Measurements from ENCODE around the gene USP32. TPM values are rescaled to one million over a fixed set of nuclear protein-coding genes. Genes with fewer than 3 reads are reported as not detected.
"Not testable (repeated sequence)": the region's sequence is repeated elsewhere in the genome, so short reads cannot be mapped to it uniquely, and the experiment has no call there.

The USP32 gene
- total RNA-seq, 2 experiments from 2014 or later = 35.8 to 40.1 TPM

GRCh38 chr17:60318326-60318725, 73.6 kb downstream of the USP32 start:
- H3K9me3 Mint-ChIP-seq = no peaks in the 10 kb centered on the region
- no peak for DNase-seq
- CTCF ChIA-PET = no interaction called here
- no peak overlapping the region for H3K27ac Mint-ChIP-seq
- H3K4me3 Mint-ChIP-seq = no peak overlapping the region
- H3K27me3 Mint-ChIP-seq = no peaks in the 10 kb centered on the region
- H3K36me3 Mint-ChIP-seq (ENCODE audit: low read depth) = peaks cover 4% of the 10 kb centered on the region
- POLR2A ChIA-PET = no interaction called here
- peaks cover 16% of the 10 kb centered on the region for H3K4me1 Mint-ChIP-seq

- Mint-ChIP-seq H3K9me3 (no peaks in the 10 kb centered on the region), H3K4me3 (no peak overlapping the region), H3K36me3 (ENCODE audit: low read depth) (peaks cover 8% of the 10 kb centered on the region), H3K27ac (no peak overlapping the region), H3K27me3 (no peaks in the 10 kb centered on the region), H3K4me1 (peaks cover 14% of the 10 kb centered on the region)
- no peak for DNase-seq
- ChIA-PET POLR2A (no interaction called here), CTCF (interaction anchor here (1.0 kb wide), 1 partner anchor 58 kb away, joined by 3 read pairs; no protein-coding TSS in a partner anchor)
These were observed 76.3 kb downstream of the USP32 start for GRCh38 chr17:60315650-60316049.

- not testable (repeated sequence) for H3K9me3 Mint-ChIP-seq
These were observed 77.0 kb downstream of the USP32 start for GRCh38 chr17:60314900-60315299.

GRCh38 chr17:60314423-60314822, 77.5 kb downstream of the USP32 start:
- POLR2A ChIA-PET = no interaction called here
- Mint-ChIP-seq H3K4me3 (no peak overlapping the region), H3K36me3 (ENCODE audit: low read depth) (peaks cover 10% of the 10 kb centered on the region), H3K27me3 (no peaks in the 10 kb centered on the region), H3K27ac (no peak overlapping the region), H3K4me1 (peaks cover 14% of the 10 kb centered on the region), H3K9me3 (no peaks in the 10 kb centered on the region)
- CTCF ChIA-PET = no interaction called here
- no peak for DNase-seq

More at GRCh38 chr17:60314900-60315299, 77.0 kb downstream of the USP32 start:
- CTCF ChIA-PET; POLR2A ChIA-PET; DNase-seq; H3K4me3 Mint-ChIP-seq; H3K36me3 Mint-ChIP-seq (ENCODE audit: low read depth); H3K27ac Mint-ChIP-seq; H3K27me3 Mint-ChIP-seq: not testable (repeated sequence)
- peaks cover 14% of the 10 kb centered on the region for H3K4me1 Mint-ChIP-seq

GRCh38 chr17:60311936-60312335, 80.0 kb downstream of the USP32 start:
- ChIA-PET CTCF (no interaction called here), POLR2A (no interaction called here)
- no peak overlapping the region for H3K4me3 Mint-ChIP-seq
- H3K4me1 Mint-ChIP-seq = peaks cover 14% of the 10 kb centered on the region
- H3K9me3 Mint-ChIP-seq = no peaks in the 10 kb centered on the region
- no peaks in the 10 kb centered on the region for H3K27me3 Mint-ChIP-seq
- DNase-seq = no peak
- no peak overlapping the region for H3K27ac Mint-ChIP-seq
- peaks cover 18% of the 10 kb centered on the region for H3K36me3 Mint-ChIP-seq (ENCODE audit: low read depth)

- H3K4me1 Mint-ChIP-seq = peaks cover 14% of the 10 kb centered on the region
- no peaks in the 10 kb centered on the region for H3K27me3 Mint-ChIP-seq
- H3K27ac Mint-ChIP-seq = no peak overlapping the region
- POLR2A ChIA-PET = no interaction called here
- peaks cover 16% of the 10 kb centered on the region for H3K36me3 Mint-ChIP-seq (ENCODE audit: low read depth)
- no peak overlapping the region for H3K4me3 Mint-ChIP-seq
- no peak for DNase-seq
- CTCF ChIA-PET = no interaction called here
- no peaks in the 10 kb centered on the region for H3K9me3 Mint-ChIP-seq
These were observed 80.7 kb downstream of the USP32 start for GRCh38 chr17:60311186-60311585.

GRCh38 chr17:60305141-60305540, 86.8 kb downstream of the USP32 start:
- H3K27me3 Mint-ChIP-seq = no peaks in the 10 kb centered on the region
- H3K9me3 Mint-ChIP-seq = no peaks in the 10 kb centered on the region
- H3K4me1 Mint-ChIP-seq = peaks cover 14% of the 10 kb centered on the region
- peak; percentile 18 for DNase-seq
- H3K27ac Mint-ChIP-seq = no peak overlapping the region
- H3K4me3 Mint-ChIP-seq = no peak overlapping the region
- peaks cover 12% of the 10 kb centered on the region for H3K36me3 Mint-ChIP-seq (ENCODE audit: low read depth)
- ChIA-PET CTCF (no interaction called here), POLR2A (no interaction called here)

- H3K27ac Mint-ChIP-seq = no peak overlapping the region
- POLR2A ChIA-PET = no interaction called here
- no peaks in the 10 kb centered on the region for H3K9me3 Mint-ChIP-seq
- CTCF ChIA-PET = no interaction called here
- H3K27me3 Mint-ChIP-seq = no peaks in the 10 kb centered on the region
- H3K4me1 Mint-ChIP-seq = peaks cover 14% of the 10 kb centered on the region
- no peak for DNase-seq
- no peak overlapping the region for H3K4me3 Mint-ChIP-seq
- peaks cover 12% of the 10 kb centered on the region for H3K36me3 Mint-ChIP-seq (ENCODE audit: low read depth)
These were observed 87.4 kb downstream of the USP32 start for GRCh38 chr17:60304502-60304901.

- Mint-ChIP-seq H3K36me3 (ENCODE audit: low read depth) (peaks cover 7% of the 10 kb centered on the region), H3K4me3 (no peak overlapping the region), H3K27ac (no peak overlapping the region), H3K4me1 (peaks cover 14% of the 10 kb centered on the region), H3K27me3 (no peaks in the 10 kb centered on the region), H3K9me3 (no peaks in the 10 kb centered on the region)
- DNase-seq = no peak
- CTCF ChIA-PET = no interaction called here
- POLR2A ChIA-PET = no interaction called here
These were observed 88.4 kb downstream of the USP32 start for GRCh38 chr17:60303406-60304099.

GRCh38 chr17:60301649-60302048, 90.3 kb downstream of the USP32 start:
- H3K27me3 Mint-ChIP-seq = no peaks in the 10 kb centered on the region
- H3K9me3 Mint-ChIP-seq = no peaks in the 10 kb centered on the region
- peaks cover 14% of the 10 kb centered on the region for H3K4me1 Mint-ChIP-seq
- DNase-seq = no peak
- ChIA-PET CTCF (no interaction called here), POLR2A (no interaction called here)
- H3K4me3 Mint-ChIP-seq = no peak overlapping the region
- no peak overlapping the region for H3K27ac Mint-ChIP-seq
- H3K36me3 Mint-ChIP-seq (ENCODE audit: low read depth) = peaks cover 3% of the 10 kb centered on the region

- Mint-ChIP-seq H3K36me3 (ENCODE audit: low read depth) (peaks cover 3% of the 10 kb centered on the region), H3K9me3 (no peaks in the 10 kb centered on the region), H3K4me3 (no peak overlapping the region), H3K27me3 (no peaks in the 10 kb centered on the region), H3K4me1 (peaks cover 14% of the 10 kb centered on the region), H3K27ac (no peak overlapping the region)
- ChIA-PET POLR2A (no interaction called here), CTCF (no interaction called here)
- DNase-seq = no peak
These were observed 91.0 kb downstream of the USP32 start for GRCh38 chr17:60300949-60301348.

GRCh38 chr17:60300011-60300410, 91.9 kb downstream of the USP32 start:
- ChIA-PET CTCF (no interaction called here), POLR2A (no interaction called here)
- no peaks in the 10 kb centered on the region for H3K27me3 Mint-ChIP-seq
- DNase-seq = no peak
- H3K9me3 Mint-ChIP-seq = no peaks in the 10 kb centered on the region
- H3K36me3 Mint-ChIP-seq (ENCODE audit: low read depth) = peaks cover 3% of the 10 kb centered on the region
- H3K27ac Mint-ChIP-seq = no peak overlapping the region
- no peak overlapping the region for H3K4me3 Mint-ChIP-seq
- peaks cover 8% of the 10 kb centered on the region for H3K4me1 Mint-ChIP-seq

- Mint-ChIP-seq H3K4me1 (no peaks in the 10 kb centered on the region), H3K4me3 (no peak overlapping the region), H3K27ac (no peak overlapping the region), H3K36me3 (ENCODE audit: low read depth) (peaks cover 4% of the 10 kb centered on the region), H3K27me3 (no peaks in the 10 kb centered on the region), H3K9me3 (no peaks in the 10 kb centered on the region)
- DNase-seq = no peak
- POLR2A ChIA-PET = no interaction called here
- CTCF ChIA-PET = no interaction called here
These were observed 94.1 kb downstream of the USP32 start for GRCh38 chr17:60297760-60298401.

- Mint-ChIP-seq H3K36me3 (ENCODE audit: low read depth) (peaks cover 11% of the 10 kb centered on the region), H3K9me3 (no peaks in the 10 kb centered on the region), H3K4me1 (no peaks in the 10 kb centered on the region), H3K27ac (no peak overlapping the region), H3K27me3 (no peaks in the 10 kb centered on the region), H3K4me3 (no peak overlapping the region)
- ChIA-PET POLR2A (no interaction called here), CTCF (no interaction called here)
- DNase-seq = no peak
These were observed 95.8 kb downstream of the USP32 start for GRCh38 chr17:60296177-60296576.
